HCT116 (cell line): ENCODE measurements around the gene RWDD1. TPM values are rescaled to one million over a fixed set of nuclear protein-coding genes. Genes with fewer than 3 reads are reported as not detected.

ENCODE experiments used
- ATAC-seq: fragments of 200-7000 bp; cut with Tn5 transposase; 2 replicates; pipeline ENCODE4 v1.9.1; 2020; ENCODE audit warnings: mild to moderate bottlenecking, moderate library complexity
- BruUV-seq: library from RNA; stranded (reverse); fragments of 400-500 nt; replicated peaks from 2 replicates; lab custom pipeline; 2021; lab: Mats Ljungman, UMichigan
- CTCF ChIA-PET: fragments of 300-600 bp; sonication (Branson Sonifier 250); formaldehyde crosslinking; loops from one replicate; lab custom pipeline; 2021; ENCODE audit warnings: antibody characterized with exemption; lab: Charles Lee
- POLR2A ChIA-PET: fragments of 300-600, 350-600 bp; sonication (Branson Sonifier 250); formaldehyde crosslinking; loops from one replicate; lab custom pipeline; 2021; ENCODE audit warnings: antibody characterized with exemption; lab: Charles Lee
- RAD21 ChIA-PET, 2 experiments: fragments of 300-600 bp; sonication (Branson Sonifier 250); formaldehyde crosslinking; loops; one replicate each; lab custom pipeline; 2023; ENCODE audit warnings: low total read pairs in 2 of 2; ENCODE audit not compliant: uncharacterized antibody in 2 of 2, unreplicated experiment in 2 of 2, low non-redundant PET in 1 of 2; lab: Charles Lee
- DNase-seq: peaks from one replicate; pipeline ENCODE4 v3.0.0-alpha.2; 2010; ENCODE audit warnings: low read depth, low spot score
- H2AFZ ChIP-seq: fragments of 200-600 bp; shearing (Covaris generic), sonication (generic); 2 replicates; pipeline ENCODE4 v1.6.1; 2017; ENCODE audit warnings: low read depth, mixed run types, mixed read lengths, antibody characterized with exemption, low read length; ENCODE audit not compliant: poor library complexity, severe bottlenecking
- H3K27ac ChIP-seq: 2 replicates; pipeline ENCODE4 v1.5.1; 2012; ENCODE audit warnings: low read depth, low read length
- H3K27me3 ChIP-seq: fragments of 200-600 bp; sonication (generic); 2 replicates; pipeline ENCODE4 v1.6.1; 2016; ENCODE audit warnings: mixed run types, low read length, mixed read lengths; ENCODE audit not compliant: insufficient read depth
- H3K36me3 ChIP-seq, 2 experiments: fragments of 200-500 bp in 1 of 2; fragments of 200-600 bp in 1 of 2; sonication (Bioruptor generic) in 1 of 2; sonication (generic) in 1 of 2; 2 replicates each; pipeline versions ENCODE4 v1.5.1 to v1.6.1; 2014 to 2016; ENCODE audit warnings: low read length in 2 of 2, inconsistent platforms in 1 of 2, mixed read lengths in 1 of 2, mixed run types in 1 of 2; ENCODE audit not compliant: insufficient read depth in 2 of 2, control insufficient read depth in 1 of 2
- H3K4me1 ChIP-seq, 2 experiments: fragments of 200-600 bp in 1 of 2; sonication (generic) in 1 of 2; 2 replicates each; pipeline versions ENCODE4 v1.5.1 to v1.6.1; 2012 to 2017; ENCODE audit warnings: low read length in 2 of 2, inconsistent platforms in 1 of 2, mild to moderate bottlenecking in 1 of 2, mixed read lengths in 1 of 2, mixed run types in 1 of 2, moderate library complexity in 1 of 2; ENCODE audit not compliant: insufficient read depth in 2 of 2, control insufficient read depth in 1 of 2
- H3K4me2 ChIP-seq: fragments of 200-600 bp; sonication (generic); 2 replicates; pipeline ENCODE4 v1.6.1; 2017; ENCODE audit warnings: mixed run types, low read length, mixed read lengths
- H3K4me3 ChIP-seq, 2 experiments: fragments of 200-600 bp in 1 of 2; sonication (generic) in 1 of 2; replicated peaks in 1 of 2; 2 replicates each; pipeline ENCODE4 v1.5.1; 2011 to 2016; ENCODE audit warnings: low read length in 2 of 2, control low read depth in 1 of 2, low read depth in 1 of 2, mild to moderate bottlenecking in 1 of 2, mixed read lengths in 1 of 2, mixed run types in 1 of 2
- H3K79me2 ChIP-seq: fragments of 200-600 bp; sonication (generic); 2 replicates; pipeline ENCODE4 v1.6.1; 2017; ENCODE audit warnings: mild to moderate bottlenecking, mixed run types, low read length, moderate library complexity, mixed read lengths; ENCODE audit not compliant: insufficient read depth
- H3K9ac ChIP-seq: fragments of 200-600 bp; sonication (generic); 2 replicates; pipeline ENCODE4 v1.6.1; 2016; ENCODE audit warnings: low read length, mixed read lengths
- H3K9me2 ChIP-seq: fragments of 200-600 bp; sonication (generic), shearing (Covaris generic); 2 replicates; pipeline ENCODE4 v1.6.1; 2017; ENCODE audit warnings: mixed run types, mild to moderate bottlenecking, moderate library complexity; ENCODE audit not compliant: insufficient read depth
- H3K9me3 ChIP-seq, 2 experiments: fragments of 200-500 bp in 1 of 2; fragments of 200-600 bp in 1 of 2; sonication (Bioruptor generic) in 1 of 2; sonication (generic) in 1 of 2; 2 replicates each; pipeline ENCODE4 v1.6.1; 2014 to 2017; ENCODE audit warnings: low read length in 2 of 2, mixed read lengths in 2 of 2, inconsistent platforms in 1 of 2, low read depth in 1 of 2, mild to moderate bottlenecking in 1 of 2, mixed run types in 1 of 2, moderate library complexity in 1 of 2; ENCODE audit not compliant: control insufficient read depth in 1 of 2, insufficient read depth in 1 of 2
- H4K20me1 ChIP-seq: fragments of 200-600 bp; sonication (generic), shearing (Covaris generic); 2 replicates; pipeline ENCODE4 v1.6.1; 2017; ENCODE audit warnings: mixed run types, mild to moderate bottlenecking, moderate library complexity; ENCODE audit not compliant: insufficient read depth
- ATF3 ChIP-seq: IDR thresholded peaks from 2 replicates; pipeline ENCODE4 v1.6.1; 2012
- CBX3 ChIP-seq: IDR thresholded peaks from 2 replicates; pipeline ENCODE4 v1.6.1; 2012; ENCODE audit warnings: low read depth
- EGR1 ChIP-seq: IDR thresholded peaks from 2 replicates; pipeline ENCODE4 v1.6.1; 2012; ENCODE audit warnings: low read depth
- ELF1 ChIP-seq: IDR thresholded peaks from 2 replicates; pipeline ENCODE4 v1.6.1; 2012; ENCODE audit warnings: low read depth, borderline replicate concordance
- FOSL1 ChIP-seq: IDR thresholded peaks from 2 replicates; pipeline ENCODE4 v1.6.1; 2012; ENCODE audit warnings: low read depth
- MAX ChIP-seq: IDR thresholded peaks from 2 replicates; pipeline ENCODE4 v1.6.1; 2012
- POLR2A ChIP-seq: IDR thresholded peaks from 2 replicates; pipeline ENCODE4 v1.7.0; 2011; ENCODE audit warnings: borderline replicate concordance; ENCODE audit not compliant: insufficient read depth, insufficient read length; ENCODE audit errors: extremely low read depth
- SIN3A ChIP-seq: IDR thresholded peaks from 2 replicates; pipeline ENCODE4 v1.6.1; 2012; ENCODE audit warnings: low read depth
- YY1 ChIP-seq: IDR thresholded peaks from 2 replicates; pipeline ENCODE4 v1.6.1; 2011; ENCODE audit warnings: low read length, low read depth, moderate library complexity, mild to moderate bottlenecking; ENCODE audit not compliant: insufficient replicate concordance; ENCODE audit errors: extremely low read depth
- ZBTB33 ChIP-seq: IDR thresholded peaks from 2 replicates; pipeline ENCODE4 v1.6.1; 2011; ENCODE audit warnings: mild to moderate bottlenecking, low read length, moderate library complexity; ENCODE audit not compliant: insufficient replicate concordance; ENCODE audit errors: extremely low read depth
- ZFX ChIP-seq: fragments of 450-650 bp; IDR thresholded peaks from 2 replicates; pipeline ENCODE4 v1.6.1; 2017
- ZNF274 ChIP-seq: fragments of 200-500 bp; sonication (Bioruptor generic); IDR thresholded peaks from 2 replicates; pipeline ENCODE4 v1.6.1; 2014; ENCODE audit warnings: mild to moderate bottlenecking, low read depth, low read length, inconsistent platforms
- intact Hi-C: fragments of 100-400 bp; cut with micrococcal nuclease; formaldehyde crosslinking; loops from 2 replicates; pipeline ENCODE4 v1.10.0; 2022
- total RNA-seq: library from RNA; stranded (reverse); gene quantifications from one replicate; pipeline ENCODE4 v1.2.1, GENCODE V29; 2021; ENCODE audit not compliant: unreplicated experiment

RWDD1 gene
- total RNA-seq, 1 experiment from 2014 or later = 24.4 TPM

- CTCF ChIA-PET = interaction anchor here (1.2 kb wide), 1 partner anchor 13 kb away, joined by 4 read pairs; the partner anchor contains the start of gene CALHM5
- ATAC-seq (no peak), DNase-seq (no peak)
- Histone ChIP-seq H3K36me3 (no peaks in the 10 kb centered on the region), H3K27me3 (no peaks in the 10 kb centered on the region), H3K79me2 (no peaks in the 10 kb centered on the region), H3K4me3 (no peak overlapping the region), H3K4me1 (peaks cover 3 to 12% of the 10 kb centered on the region in 2 experiments; a peak in 3 of 4 replicates), H3K27ac (no peak overlapping the region), H4K20me1 (no peaks in the 10 kb centered on the region), H3K9me2 (no peaks in the 10 kb centered on the region), H3K4me2 (no peak overlapping the region), H2AFZ (no peak overlapping the region), H3K9me3 (no peaks in the 10 kb centered on the region), H3K9ac (no peak overlapping the region)
- TF ChIP-seq YY1 (no peak), ATF3 (no peak), ZBTB33 (no peak), MAX (no peak), ELF1 (no peak), EGR1 (no peak)
- intact Hi-C loops = no loop called here
- RAD21 ChIA-PET = no interaction called here
- BruUV-seq = no TSS peak
- POLR2A ChIA-PET = interaction anchor here (0.9 kb wide), 1 partner anchor 13 kb away, joined by 3 read pairs; the partner anchor contains the start of gene CALHM5
These were observed 47.1 kb upstream of the RWDD1 start for GRCh38 chr6:116524236-116524635.

DNA sequence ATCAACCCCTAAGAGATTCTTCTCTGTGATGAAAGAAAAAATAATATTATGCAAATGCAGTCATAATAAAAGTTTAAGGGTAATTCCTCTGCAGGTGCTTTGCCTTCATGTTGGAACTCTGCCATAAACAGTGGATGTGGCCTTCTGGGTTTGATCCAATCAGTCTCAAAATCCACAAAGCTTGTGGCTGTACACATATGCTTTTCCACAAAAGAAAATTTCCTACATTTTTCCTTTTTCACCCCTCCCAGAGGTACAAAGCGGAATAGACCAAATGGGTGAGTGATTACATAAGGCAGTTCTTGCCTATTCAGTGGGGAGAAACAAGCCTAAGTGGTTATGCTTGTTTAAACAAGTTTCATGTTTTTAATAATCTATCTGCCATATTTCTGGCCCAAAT is 43.2 kb upstream of the RWDD1 start:
- no peak overlapping the region for H2AFZ ChIP-seq
- no peak overlapping the region for H3K9ac ChIP-seq
- no peaks in the 10 kb centered on the region for H3K9me3 ChIP-seq
- H3K27ac ChIP-seq = no peak overlapping the region
- H3K36me3 ChIP-seq = no peaks in the 10 kb centered on the region
- POLR2A ChIA-PET = no interaction called here
- H3K79me2 ChIP-seq = no peaks in the 10 kb centered on the region
- peaks cover 3 to 17% of the 10 kb centered on the region in 2 experiments; a peak in 3 of 4 replicates for H3K4me1 ChIP-seq
- DNase-seq = no peak
- H3K4me2 ChIP-seq = no peak overlapping the region; the same call in 1 of the 2 replicates
- no peaks in the 10 kb centered on the region for H3K9me2 ChIP-seq
- no peak for TF ChIP-seq YY1
- no peak for TF ChIP-seq ZNF274
- no peak for TF ChIP-seq POLR2A
- no peak for TF ChIP-seq ZFX
- TF ChIP-seq FOSL1 = no peak
- TF ChIP-seq CBX3 = no peak
- no peak for TF ChIP-seq SIN3A
- TF ChIP-seq, all 23 proteins: peak for 0
- BruUV-seq = no TSS peak
- H3K4me3 ChIP-seq = no peak overlapping the region
- intact Hi-C loops = no loop called here
- no peak for ATAC-seq
- no peaks in the 10 kb centered on the region for H4K20me1 ChIP-seq
- RAD21 ChIA-PET = no interaction called here
- no peaks in the 10 kb centered on the region for H3K27me3 ChIP-seq
- CTCF ChIA-PET = no interaction called here
